C4-2B (cell line): ENCODE data around the gene DOCK3.

Source experiments
- CTCF ChIP-seq: fragments of 450-650 bp; conservative IDR thresholded peaks from 2 replicates; pipeline ENCODE4 v1.5.1; 2017; ENCODE audit warnings: mild to moderate bottlenecking
- ZFX ChIP-seq: fragments of 450-650 bp; IDR thresholded peaks from 2 replicates; pipeline ENCODE4 v1.6.1; 2017

- TF ChIP-seq CTCF (no peak), ZFX (no peak)
These were observed 681.3 kb downstream of the DOCK3 start for GRCh38 chr3:51355891-51356578.
